HG02938 (cell line): ENCODE measurements around the gene SLFNL1.

Experiments used
- ATAC-seq: cut with Tn5 transposase; IDR thresholded peaks from one replicate; pipeline ENCODE4 v1.9.1; 2021; ENCODE audit warnings: mild to moderate bottlenecking, moderate library complexity; ENCODE audit not compliant: unreplicated experiment

SLFNL1 gene

GRCh38 chr1:41020654-41021053, 871 bp downstream of the SLFNL1 start:
- no peak for ATAC-seq

GRCh38 chr1:41020109-41020576, 1.4 kb downstream of the SLFNL1 start:
- ATAC-seq, result no peak

- ATAC-seq, result no peak
Observed at GRCh38 chr1:41019353-41019745, 2.2 kb downstream of the SLFNL1 start.

GRCh38 chr1:41018018-41018410, 3.5 kb downstream of the SLFNL1 start:
- ATAC-seq, result no peak

GRCh38 chr1:41017141-41018017, 4.1 kb downstream of the SLFNL1 start:
- no peak for ATAC-seq

GRCh38 chr1:41015897-41016470, 5.5 kb downstream of the SLFNL1 start:
- ATAC-seq, result no peak

- no peak for ATAC-seq
Observed at GRCh38 chr1:41015281-41015896, 6.1 kb downstream of the SLFNL1 start.

GRCh38 chr1:41014871-41015270, 6.7 kb downstream of the SLFNL1 start:
- ATAC-seq, result no peak

- ATAC-seq, result no peak
Observed at GRCh38 chr1:41013796-41014195, 7.7 kb downstream of the SLFNL1 start.

- ATAC-seq, result no peak
Observed at GRCh38 chr1:41013024-41013423, 8.5 kb downstream of the SLFNL1 start.

GRCh38 chr1:41010345-41010744, 11.2 kb downstream of the SLFNL1 start:
- ATAC-seq, result no peak

GRCh38 chr1:41009466-41009865, 12.1 kb downstream of the SLFNL1 start:
- ATAC-seq, result no peak

- no peak for ATAC-seq
Observed at GRCh38 chr1:41006942-41007865, 14.3 kb downstream of the SLFNL1 start.

GRCh38 chr1:41005876-41006275, 15.6 kb downstream of the SLFNL1 start:
- no peak for ATAC-seq

- ATAC-seq, result peak; percentile 94
Observed at GRCh38 chr1:41003640-41004220, 17.8 kb downstream of the SLFNL1 start.

GRCh38 chr1:41003127-41003639, 18.3 kb downstream of the SLFNL1 start:
- ATAC-seq, result no peak

GRCh38 chr1:40998668-40999067, 22.9 kb downstream of the SLFNL1 start:
- ATAC-seq, result no peak

GRCh38 chr1:40997096-40997495, 24.4 kb downstream of the SLFNL1 start:
- no peak for ATAC-seq

- no peak for ATAC-seq
Observed at GRCh38 chr1:40989066-40989465, 32.5 kb downstream of the SLFNL1 start.

GRCh38 chr1:40988280-40988679, 33.2 kb downstream of the SLFNL1 start:
- ATAC-seq, result no peak
